Skeletal muscle satellite cell (primary cell): ENCODE results near the gene RAB3C.

Experiments used
- H3K27me3 ChIP-seq: 2 replicates; pipeline ENCODE4 v1.7.0; 2013; ENCODE audit warnings: low read length; ENCODE audit not compliant: control insufficient read depth, insufficient read depth
- H3K36me3 ChIP-seq: 2 replicates; pipeline ENCODE4 v1.7.0; 2013; ENCODE audit warnings: mild to moderate bottlenecking, control low read depth, low read length; ENCODE audit not compliant: insufficient read depth
- H3K4me1 ChIP-seq: 2 replicates; pipeline ENCODE4 v1.7.0; 2013; ENCODE audit warnings: low read length; ENCODE audit not compliant: control insufficient read depth, insufficient read depth
- H3K4me2 ChIP-seq: 2 replicates; pipeline ENCODE4 v1.7.0; 2013; ENCODE audit warnings: mild to moderate bottlenecking, low read length
- H3K4me3 ChIP-seq: 2 replicates; pipeline ENCODE4 v1.7.0; 2013; ENCODE audit warnings: low read length
- H3K9ac ChIP-seq: 2 replicates; pipeline ENCODE4 v1.7.0; 2013; ENCODE audit warnings: mild to moderate bottlenecking, low read depth, low read length, moderate library complexity
- H3K9me3 ChIP-seq: replicated peaks from 2 replicates; pipeline ENCODE4 v1.7.0; 2013; ENCODE audit warnings: mild to moderate bottlenecking, control low read depth, low read length

RAB3C gene

GRCh38 chr5:58891086-58891970 is 308.5 kb downstream of the RAB3C start:
- Histone ChIP-seq H3K4me3 (peak overlapping the region; percentile 67), H3K4me2 (peak overlapping the region; percentile 80), H3K36me3 (no peaks in the 10 kb centered on the region), H3K9me3 (no peaks in the 10 kb centered on the region), H3K27me3 (no peaks in the 10 kb centered on the region), H3K4me1 (peaks cover 24% of the 10 kb centered on the region), H3K9ac (peak overlapping the region; percentile 82)

GRCh38 chr5:58891971-58892343 is 309.1 kb downstream of the RAB3C start:
- Histone ChIP-seq H3K9me3 (no peaks in the 10 kb centered on the region), H3K4me1 (peaks cover 24% of the 10 kb centered on the region), H3K9ac (peak overlapping the region; percentile 82), H3K27me3 (no peaks in the 10 kb centered on the region), H3K4me3 (no peak overlapping the region), H3K36me3 (no peaks in the 10 kb centered on the region), H3K4me2 (peak overlapping the region; percentile 80)

GRCh38 chr5:58893551-58893950 is 310.7 kb downstream of the RAB3C start:
- Histone ChIP-seq H3K4me3 (no peak overlapping the region), H3K4me2 (no peak overlapping the region), H3K9ac (no peak overlapping the region), H3K27me3 (no peaks in the 10 kb centered on the region), H3K9me3 (no peaks in the 10 kb centered on the region), H3K36me3 (no peaks in the 10 kb centered on the region), H3K4me1 (peaks cover 12% of the 10 kb centered on the region)

- H3K36me3 ChIP-seq: no peaks in the 10 kb centered on the region
- H3K9ac ChIP-seq: no peak overlapping the region
- H3K9me3 ChIP-seq: no peaks in the 10 kb centered on the region
- no peak overlapping the region for H3K4me2 ChIP-seq
- no peaks in the 10 kb centered on the region for H3K27me3 ChIP-seq
- H3K4me3 ChIP-seq: no peak overlapping the region
- H3K4me1 ChIP-seq: no peaks in the 10 kb centered on the region
Observed at GRCh38 chr5:58898006-58898405, 315.1 kb downstream of the RAB3C start.

GRCh38 chr5:58898538-58898937 is 315.7 kb downstream of the RAB3C start:
- no peaks in the 10 kb centered on the region for H3K4me1 ChIP-seq
- H3K27me3 ChIP-seq: no peaks in the 10 kb centered on the region
- H3K4me2 ChIP-seq: no peak overlapping the region
- H3K4me3 ChIP-seq: no peak overlapping the region
- H3K36me3 ChIP-seq: no peaks in the 10 kb centered on the region
- H3K9me3 ChIP-seq: no peaks in the 10 kb centered on the region
- no peak overlapping the region for H3K9ac ChIP-seq

- Histone ChIP-seq H3K4me1 (no peaks in the 10 kb centered on the region), H3K27me3 (no peaks in the 10 kb centered on the region), H3K4me2 (no peak overlapping the region), H3K36me3 (no peaks in the 10 kb centered on the region), H3K9me3 (no peaks in the 10 kb centered on the region), H3K9ac (no peak overlapping the region), H3K4me3 (no peak overlapping the region)
Observed at GRCh38 chr5:58901271-58901670, 318.4 kb downstream of the RAB3C start.

- Histone ChIP-seq H3K9me3 (no peaks in the 10 kb centered on the region), H3K4me3 (no peak overlapping the region), H3K36me3 (no peaks in the 10 kb centered on the region), H3K27me3 (no peaks in the 10 kb centered on the region), H3K9ac (no peak overlapping the region), H3K4me2 (no peak overlapping the region), H3K4me1 (no peaks in the 10 kb centered on the region)
Observed at GRCh38 chr5:58902305-58902704, 319.4 kb downstream of the RAB3C start.

- no peaks in the 10 kb centered on the region for H3K4me1 ChIP-seq
- no peaks in the 10 kb centered on the region for H3K27me3 ChIP-seq
Observed at GRCh38 chr5:58902765-58903164, 319.9 kb downstream of the RAB3C start.

GRCh38 chr5:58904737-58905136 is 321.9 kb downstream of the RAB3C start:
- no peak overlapping the region for H3K4me2 ChIP-seq
- H3K9me3 ChIP-seq: no peaks in the 10 kb centered on the region
- no peaks in the 10 kb centered on the region for H3K36me3 ChIP-seq
- no peaks in the 10 kb centered on the region for H3K27me3 ChIP-seq
- no peak overlapping the region for H3K4me3 ChIP-seq
- no peak overlapping the region for H3K9ac ChIP-seq
- H3K4me1 ChIP-seq: no peaks in the 10 kb centered on the region

More at GRCh38 chr5:58902765-58903164, 319.9 kb downstream of the RAB3C start:
- Histone ChIP-seq H3K9ac (no peak overlapping the region), H3K4me2 (no peak overlapping the region), H3K36me3 (no peaks in the 10 kb centered on the region), H3K9me3 (no peaks in the 10 kb centered on the region), H3K4me3 (no peak overlapping the region)

- Histone ChIP-seq H3K27me3 (no peaks in the 10 kb centered on the region), H3K36me3 (no peaks in the 10 kb centered on the region), H3K4me3 (no peak overlapping the region), H3K4me2 (no peak overlapping the region), H3K9ac (no peak overlapping the region), H3K4me1 (no peaks in the 10 kb centered on the region), H3K9me3 (no peaks in the 10 kb centered on the region)
Observed at GRCh38 chr5:58905944-58906343, 323.1 kb downstream of the RAB3C start.
